ENCODE data around the gene EFHD2.
"Not testable (repeated sequence)": the region's sequence is repeated elsewhere in the genome, so short reads cannot be mapped to it uniquely, and the experiment has no call there.

The EFHD2 gene, protein sequence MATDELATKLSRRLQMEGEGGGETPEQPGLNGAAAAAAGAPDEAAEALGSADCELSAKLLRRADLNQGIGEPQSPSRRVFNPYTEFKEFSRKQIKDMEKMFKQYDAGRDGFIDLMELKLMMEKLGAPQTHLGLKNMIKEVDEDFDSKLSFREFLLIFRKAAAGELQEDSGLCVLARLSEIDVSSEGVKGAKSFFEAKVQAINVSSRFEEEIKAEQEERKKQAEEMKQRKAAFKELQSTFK

DNA sequence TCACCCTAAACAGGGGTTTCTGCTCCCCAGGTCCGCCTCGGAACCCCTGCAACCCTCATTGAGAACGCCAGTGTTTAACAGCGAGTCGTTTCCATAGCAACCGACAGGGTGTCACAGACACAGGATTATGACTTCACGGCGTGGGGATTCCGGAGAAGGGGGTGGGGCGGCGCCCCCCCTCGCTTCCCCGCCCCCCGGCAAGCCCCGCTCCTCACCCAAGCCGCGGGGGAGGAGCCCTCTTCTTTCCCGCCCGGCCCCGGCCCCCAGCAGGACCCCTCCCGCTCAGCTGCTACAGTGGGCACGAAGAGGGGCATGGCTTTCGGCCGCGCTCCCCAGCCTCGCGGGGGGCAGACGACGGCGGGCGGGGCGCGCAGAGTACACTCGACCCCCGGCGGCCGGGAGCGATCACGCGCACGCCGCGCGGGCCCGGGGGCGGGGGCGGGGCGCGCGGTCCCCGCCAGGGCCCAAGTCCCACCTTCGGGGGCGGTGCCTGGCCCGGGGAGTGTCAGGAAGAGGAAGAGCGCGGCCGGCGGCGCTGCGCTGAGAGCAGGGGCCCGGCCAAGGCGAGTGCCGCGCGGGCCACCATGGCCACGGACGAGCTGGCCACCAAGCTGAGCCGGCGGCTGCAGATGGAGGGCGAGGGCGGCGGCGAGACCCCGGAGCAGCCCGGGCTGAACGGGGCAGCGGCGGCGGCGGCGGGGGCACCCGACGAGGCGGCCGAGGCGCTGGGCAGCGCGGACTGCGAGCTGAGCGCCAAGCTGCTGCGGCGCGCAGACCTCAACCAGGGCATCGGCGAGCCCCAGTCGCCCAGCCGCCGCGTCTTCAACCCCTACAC is at the start of gene EFHD2:
TSS of gene EFHD2 (plus strand) at position 501 of the 835 bp plus-strand sequence. CDS start at position 585, 84 bp downstream.
- no peak for DNase-seq

DNA sequence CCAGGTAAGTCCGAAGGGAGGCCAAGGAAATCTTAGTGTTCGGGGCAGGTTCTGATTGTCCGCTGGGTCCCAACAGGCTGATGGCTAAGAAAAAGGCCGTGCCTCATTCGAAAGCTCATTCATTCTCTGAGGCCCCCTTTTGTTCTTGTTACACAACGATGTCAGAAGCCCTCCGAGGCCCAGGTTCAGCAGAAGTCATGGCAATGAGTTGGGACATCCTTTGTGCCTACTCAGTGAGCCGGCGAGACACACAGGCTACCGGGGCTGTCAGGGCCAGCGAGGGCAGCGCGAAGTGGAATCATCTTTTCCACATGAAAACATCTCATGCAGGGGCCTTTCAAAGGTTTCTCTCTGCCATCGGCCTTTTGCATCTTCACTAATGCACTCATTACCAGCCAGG is 49.0 kb upstream of the EFHD2 start:
- DNase-seq = no peak

DNA sequence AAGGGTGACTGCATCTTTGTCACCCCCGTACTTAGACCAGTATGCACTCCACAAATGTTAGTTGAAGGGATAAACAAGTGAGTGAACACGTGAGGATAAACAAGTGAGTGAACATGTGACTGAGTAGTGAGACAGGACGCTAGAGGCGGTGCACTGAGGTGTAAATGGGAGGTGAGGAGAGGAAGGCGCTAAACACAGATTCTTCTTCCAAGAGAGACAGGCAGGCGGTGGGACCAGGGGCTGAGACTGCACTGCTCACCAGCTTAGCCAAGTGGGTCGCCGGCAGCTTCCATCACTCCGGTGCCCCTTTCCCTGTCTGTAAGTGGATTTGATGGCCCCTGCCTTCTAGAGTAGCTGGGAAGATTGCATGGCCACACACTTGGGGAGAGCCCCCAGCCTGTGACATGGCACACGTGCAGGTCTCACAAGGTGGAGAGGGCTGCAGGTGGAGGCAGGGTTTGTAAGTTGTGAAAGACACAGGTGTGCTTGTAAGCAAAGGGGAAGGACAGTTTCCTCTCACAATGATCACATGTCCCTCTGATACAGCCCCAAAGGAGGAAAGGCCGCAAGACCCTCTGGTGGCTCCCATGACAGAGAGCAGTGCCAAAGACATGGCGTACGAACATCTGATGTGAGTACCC is 47.5 kb upstream of the EFHD2 start:
- DNase-seq = no peak

DNA sequence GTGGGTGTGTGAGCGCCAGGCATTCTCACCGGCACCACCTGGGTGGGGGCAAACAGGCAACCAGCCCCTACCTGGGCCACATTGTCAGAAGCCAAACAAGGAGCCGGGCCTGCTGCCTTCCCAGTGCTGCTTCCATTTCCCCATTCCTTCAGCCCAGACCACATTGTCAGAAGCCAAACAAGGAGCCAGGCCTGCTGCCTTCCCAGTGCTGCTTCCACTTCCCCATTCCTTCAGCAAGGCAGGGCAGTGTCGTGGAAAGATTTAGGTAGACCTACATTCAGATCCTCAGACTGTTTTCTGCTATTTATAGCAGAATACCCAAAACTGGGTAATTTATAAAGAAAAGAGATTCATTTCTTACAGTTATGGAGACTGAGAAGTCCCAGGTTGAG is 47.0 kb upstream of the EFHD2 start:
- DNase-seq = no peak

DNA sequence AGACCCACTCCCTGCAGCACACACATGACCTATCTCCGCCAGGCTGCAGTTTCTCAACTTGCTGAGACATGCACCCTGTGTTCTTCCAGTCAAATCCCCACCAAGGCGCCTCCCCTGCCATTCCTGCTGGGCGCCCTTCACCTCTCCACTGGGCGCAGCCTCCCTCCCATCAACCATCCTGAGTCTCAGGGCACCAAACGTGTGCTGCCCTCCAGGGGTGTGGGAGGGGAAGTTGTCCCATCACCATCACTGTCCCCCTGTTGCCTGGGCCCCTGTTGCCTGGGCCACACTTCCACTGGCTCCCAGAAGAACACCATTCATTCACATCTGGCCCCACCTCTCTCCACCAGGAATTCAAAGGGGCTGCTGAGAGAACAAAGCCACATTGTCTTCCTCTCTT is 44.9 kb upstream of the EFHD2 start:
- DNase-seq = no peak

DNA sequence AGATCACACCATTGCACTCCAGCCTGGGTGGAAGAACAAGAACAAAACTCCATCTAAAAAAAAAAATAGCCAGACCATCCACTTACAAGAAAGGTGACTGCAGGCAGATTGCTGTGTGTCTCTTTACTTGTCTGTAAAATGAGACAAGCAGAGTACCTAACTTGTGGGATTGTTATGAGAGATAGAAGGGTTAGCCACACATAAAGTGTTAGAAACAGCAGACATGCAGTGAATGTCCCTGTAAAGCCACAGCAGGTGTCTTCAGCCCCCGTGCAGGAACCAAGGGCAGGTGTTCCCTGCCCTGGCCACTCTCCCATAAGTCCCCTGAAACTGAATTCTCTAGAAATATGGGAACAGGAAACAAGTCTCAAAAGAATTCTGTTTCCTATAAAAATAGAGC is 40.8 kb upstream of the EFHD2 start:
- DNase-seq = no peak

DNA sequence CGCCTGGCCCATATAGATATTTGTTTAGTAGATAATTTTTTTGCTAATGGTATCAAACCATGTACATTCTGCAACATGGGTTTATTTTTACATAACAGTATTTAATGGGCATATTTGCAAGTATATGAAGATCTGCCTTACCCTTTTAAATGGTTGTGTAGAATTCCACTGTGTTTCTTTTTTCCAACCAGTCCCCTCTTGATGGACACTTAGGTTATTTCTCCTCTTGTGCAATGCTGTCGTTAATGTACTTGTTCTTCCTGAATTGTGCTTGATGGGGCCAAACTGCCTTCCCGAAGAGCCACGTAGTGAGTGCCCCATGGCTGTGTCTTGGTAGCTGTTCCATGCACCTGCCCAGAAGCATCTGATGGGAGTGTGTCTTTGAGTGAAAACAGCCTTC is 39.4 kb upstream of the EFHD2 start:
- DNase-seq = no peak

DNA sequence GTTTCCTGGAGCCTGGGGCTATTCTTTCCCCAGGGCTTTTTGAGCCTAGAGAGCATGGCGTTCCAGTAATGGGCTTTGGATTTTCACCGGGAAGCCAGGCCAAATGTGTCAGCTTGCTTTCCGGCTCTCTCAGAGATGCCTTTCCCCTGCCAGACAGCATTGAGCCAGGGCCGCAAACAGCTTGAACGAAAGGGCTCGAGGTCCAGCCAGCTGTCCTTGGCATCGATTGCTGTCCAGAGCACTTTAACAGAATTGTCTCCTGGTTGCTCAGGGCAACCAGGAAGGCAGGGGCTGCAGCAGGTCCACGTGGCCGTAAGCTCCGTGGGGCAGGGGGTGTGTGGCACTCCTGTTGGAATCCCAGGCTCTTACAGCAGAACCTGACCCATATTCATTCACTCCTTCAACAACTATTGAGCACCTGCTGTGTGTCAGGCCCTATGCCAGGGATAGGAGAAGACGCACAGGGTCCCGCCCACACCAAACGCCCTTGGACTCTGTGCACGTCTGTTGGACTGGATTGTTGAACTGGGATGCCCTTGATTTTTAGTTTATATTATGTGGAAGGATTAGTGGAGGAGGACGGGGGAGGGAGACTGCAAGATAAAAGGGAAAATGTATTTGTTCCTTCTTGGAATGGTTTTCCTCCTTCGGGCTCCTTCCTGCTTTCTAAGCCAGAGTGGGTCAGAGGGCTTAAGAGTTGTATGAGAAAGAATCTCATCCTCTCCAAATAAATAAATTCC is 38.7 kb upstream of the EFHD2 start:
- peak; percentile 2 for DNase-seq

DNA sequence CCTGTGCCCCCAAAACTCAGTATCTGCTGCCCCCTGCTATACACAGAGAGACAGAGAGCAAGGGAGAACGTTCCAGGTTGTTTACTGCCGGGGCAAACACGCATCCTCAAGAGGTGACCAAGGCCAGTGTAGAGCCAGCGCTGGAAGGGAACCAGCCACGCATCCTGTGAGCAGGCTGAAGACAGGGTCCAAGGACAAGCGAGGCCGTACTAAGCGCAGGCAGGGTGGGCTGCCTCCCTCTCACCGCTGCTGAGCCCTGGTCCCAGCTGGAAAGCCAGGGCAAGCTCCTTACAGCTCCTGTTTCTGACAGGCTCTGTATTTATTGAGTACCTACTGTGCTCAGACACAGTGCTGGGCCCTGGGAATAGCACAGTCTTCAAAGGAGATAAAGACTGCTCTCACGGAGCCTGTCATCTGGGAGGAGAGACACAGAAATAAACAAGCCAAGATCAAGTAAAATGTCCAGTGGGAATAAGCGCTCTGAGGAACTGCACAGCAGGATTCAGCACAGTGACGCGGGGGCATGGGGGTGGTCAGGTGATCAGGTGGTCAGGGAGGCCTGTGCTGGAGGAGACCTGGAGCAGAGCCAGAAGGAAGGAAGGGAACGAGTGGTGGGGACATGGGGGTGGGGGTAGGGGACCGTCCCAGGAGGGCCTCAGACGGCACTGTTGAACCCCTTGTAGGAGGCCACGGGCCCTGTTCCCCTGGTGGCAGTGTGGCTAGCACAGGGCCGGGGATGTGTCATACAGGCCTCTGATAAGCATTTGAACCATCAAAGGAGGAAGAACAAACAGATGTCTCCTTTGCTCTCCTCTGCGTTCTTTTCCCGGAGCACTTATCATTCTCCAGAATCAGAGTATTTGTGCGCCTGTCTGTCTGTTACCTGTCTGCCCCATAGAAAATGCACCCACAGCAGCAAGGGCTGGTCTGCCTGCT is 37.8 kb upstream of the EFHD2 start:
- DNase-seq = no peak

DNA sequence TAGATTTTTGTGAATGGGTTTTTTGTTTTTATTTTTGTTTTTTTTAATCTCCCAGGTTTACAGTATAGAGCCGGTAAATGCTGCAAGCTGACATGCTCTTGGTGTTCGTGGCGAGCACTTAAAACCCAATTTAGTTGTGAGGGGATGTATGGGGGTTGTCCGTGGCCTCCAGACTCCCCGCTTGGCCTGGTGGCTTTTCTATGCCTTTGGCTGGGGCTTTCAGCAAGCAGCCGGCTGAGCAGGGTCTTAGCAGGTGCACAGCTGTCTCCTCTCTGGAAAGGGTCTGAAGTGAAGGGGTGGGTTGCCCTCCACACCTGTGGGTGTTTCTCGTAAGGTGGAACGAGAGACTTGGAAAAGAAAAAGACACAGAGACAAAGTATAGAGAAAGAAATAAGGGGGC is 31.0 kb upstream of the EFHD2 start:
- DNase-seq = no peak

DNA sequence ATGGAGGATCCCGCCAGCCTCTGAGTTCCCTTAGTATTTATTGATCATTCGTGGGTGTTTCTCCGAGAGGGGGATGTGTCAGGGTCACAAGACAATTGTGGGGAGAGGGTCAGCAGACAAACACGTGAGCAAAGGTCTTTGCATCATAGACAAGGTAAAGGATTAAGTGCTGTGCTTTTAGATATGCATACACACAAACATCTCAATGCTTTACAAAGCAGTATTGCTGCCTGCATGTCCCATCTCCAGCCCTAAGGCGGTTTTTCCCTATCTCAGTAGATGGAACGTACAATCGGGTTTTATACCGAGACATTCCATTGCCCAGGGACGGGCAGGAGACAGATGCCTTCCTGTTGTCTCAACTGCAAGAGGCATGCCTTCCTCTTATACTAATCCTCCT is 30.5 kb upstream of the EFHD2 start:
- DNase-seq = not testable (repeated sequence)

DNA sequence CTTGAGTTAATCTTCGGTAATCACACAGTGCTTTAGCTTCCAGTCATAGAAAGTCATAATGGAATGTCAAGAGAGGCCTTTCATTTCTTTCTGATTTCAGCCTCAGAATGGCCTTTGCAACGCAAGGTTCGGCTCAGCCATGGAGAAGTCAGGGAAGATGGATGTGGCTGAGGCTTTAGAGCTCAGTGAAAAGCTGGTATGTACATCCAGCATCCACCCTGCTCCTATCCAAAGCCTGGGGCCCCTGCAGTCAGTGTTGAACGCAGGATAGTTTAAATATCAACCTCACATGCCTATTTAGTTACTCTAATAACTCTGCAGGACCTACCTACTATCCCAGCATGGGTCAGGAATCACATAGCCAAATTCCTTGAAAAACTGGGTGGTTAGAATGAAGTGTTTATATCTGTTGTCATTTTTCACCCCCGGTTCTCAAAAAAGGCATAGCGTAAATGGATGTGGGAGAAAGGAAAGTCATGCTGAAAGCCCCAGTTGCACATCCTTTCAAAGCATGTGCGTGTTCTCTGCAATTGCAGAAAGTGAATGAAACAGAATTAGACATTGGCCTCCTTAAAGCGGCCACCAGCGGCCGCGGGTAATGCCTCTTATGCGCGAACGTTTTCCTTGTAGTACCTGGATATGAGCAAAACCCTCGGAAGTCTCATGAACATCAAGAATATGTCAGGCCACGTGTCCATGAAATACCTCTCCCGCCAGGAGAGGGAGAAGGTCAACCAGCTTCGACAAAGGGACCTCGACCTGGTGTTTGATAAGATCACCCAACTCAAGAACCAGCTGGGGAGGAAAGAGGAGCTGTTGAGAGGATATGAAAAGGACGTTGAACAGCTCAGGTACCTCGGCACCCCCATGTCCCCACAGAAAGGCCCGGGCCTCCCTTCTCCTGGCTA is 28.8 kb upstream of the EFHD2 start:
- no peak for DNase-seq

DNA sequence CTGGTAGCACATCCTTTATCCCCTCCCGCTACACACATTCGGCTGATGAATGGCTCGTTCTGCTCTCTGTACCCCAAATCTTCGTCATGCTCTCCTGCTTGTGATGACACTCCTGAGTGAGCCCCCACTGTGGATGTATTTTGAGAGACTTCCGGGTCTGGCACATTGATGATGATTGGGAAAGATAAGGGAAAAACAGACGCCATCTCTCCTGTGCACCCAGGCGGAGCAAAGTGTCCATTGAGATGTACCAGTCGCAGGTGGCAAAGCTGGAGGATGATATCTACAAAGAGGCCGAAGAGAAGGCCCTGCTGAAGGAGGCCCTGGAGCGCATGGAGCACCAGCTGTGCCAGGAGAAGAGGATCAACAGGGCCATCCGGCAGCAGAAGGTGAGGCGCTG is 27.9 kb upstream of the EFHD2 start:
- DNase-seq = peak; percentile 35

DNA sequence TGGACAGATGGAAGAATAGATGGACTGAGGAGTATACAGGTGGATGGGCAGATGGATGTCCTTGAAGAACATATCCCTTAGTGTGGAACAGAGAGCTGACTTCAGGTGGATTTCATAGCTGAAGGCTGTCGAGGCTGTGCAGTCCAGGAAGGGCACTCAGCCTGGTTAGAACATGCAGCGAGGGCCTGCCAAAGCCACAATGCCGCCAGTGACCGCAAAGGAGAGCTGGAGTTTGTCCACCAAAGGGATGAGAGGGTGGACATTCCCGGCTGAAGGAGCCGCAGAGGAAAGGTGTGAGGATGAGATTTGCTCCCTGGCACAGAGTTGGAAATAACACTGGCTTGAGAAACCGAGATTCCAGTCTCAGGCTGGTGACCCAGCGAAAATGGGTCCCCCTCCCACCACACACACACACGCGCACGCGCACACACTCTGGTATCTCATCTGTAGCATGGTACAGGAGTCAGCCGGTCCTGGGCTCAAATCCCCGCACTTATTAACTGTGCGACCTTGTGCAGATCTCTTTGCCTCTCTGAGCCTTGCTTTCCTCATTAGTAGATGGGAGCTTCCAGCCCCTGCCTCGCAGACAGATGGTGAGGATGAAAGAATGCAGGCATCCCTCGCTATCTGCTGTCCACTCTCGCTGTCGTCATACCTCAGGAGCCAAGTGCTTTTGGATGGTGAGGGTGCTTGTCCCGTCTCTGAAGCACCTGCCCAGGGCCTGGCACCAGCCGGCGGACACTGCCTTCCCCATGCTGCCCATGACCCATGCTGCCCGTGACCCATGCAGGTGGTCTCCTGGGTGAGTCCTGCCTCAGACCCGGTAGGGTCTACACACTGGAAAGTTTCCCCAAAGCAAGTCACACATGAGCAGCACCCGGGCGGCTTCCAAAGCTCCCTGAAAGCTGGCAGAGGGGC is 26.8 kb upstream of the EFHD2 start:
- no peak for DNase-seq

DNA sequence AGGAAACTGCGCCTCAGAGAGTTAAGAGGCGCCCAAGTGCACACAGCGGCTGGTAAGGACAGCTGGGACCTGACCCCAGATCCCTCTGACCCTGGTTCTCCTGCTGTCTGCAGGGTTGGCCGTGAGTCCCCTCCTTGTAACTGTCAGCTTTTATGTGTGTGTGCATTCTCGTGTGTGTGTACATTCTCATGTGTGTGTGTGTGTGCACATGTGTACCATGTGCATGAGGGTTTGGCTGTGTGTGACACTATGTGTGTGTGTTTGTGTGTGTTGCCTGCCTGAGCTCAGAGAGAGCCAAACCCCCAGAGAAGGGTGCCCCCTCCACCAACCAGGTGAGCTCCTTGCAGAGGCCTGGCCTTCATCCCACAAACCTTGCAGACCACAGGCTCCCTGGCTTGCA is 25.9 kb upstream of the EFHD2 start:
- no peak for DNase-seq

DNA sequence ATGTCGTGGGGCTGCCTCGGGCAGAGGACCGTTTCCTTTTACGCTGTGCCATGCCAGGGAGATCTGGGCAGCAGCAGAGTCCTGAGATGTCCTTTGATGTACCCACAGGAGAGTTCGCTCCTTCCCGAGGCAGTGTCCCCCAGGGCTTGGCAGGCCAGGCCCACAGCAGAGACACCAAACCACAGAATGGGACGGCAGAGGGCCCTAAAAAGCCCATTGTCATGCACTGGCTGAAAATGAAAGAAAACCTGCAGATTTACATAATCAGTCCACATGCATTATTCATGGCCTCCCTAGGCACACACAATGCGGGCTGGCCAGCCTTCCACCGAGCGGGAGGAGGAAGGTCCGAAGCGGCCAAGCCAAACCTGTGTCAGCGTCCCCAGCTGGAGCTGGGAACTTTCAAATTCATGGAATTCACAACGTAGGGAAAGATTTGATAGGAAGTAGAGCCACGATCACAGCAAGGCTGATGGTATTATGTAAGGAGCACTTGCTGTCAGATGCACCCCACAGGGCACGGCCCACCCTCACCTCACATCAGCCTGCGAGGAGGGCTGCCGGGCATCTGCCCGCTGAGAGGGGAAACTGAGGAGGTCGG is 25.3 kb upstream of the EFHD2 start:
- DNase-seq = no peak

DNA sequence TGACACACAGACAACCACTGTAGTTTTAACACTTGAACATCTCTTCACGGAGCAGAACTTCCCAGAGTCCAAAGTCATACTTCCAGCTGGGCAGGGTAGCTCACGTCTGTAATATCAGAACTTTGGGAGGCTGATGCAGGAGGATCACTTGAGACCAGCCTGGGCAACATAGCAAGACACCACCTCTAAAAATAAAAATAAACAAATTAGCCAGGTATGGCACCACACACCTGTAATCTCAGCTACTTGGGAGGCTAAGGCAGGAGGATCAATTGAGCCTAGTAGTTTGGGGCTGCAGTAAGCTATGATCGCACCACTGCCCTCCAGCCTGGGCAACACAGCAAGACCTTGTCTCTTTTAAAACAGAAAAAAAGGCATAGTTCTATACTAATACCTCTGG is 24.3 kb upstream of the EFHD2 start:
- no peak for DNase-seq

DNA sequence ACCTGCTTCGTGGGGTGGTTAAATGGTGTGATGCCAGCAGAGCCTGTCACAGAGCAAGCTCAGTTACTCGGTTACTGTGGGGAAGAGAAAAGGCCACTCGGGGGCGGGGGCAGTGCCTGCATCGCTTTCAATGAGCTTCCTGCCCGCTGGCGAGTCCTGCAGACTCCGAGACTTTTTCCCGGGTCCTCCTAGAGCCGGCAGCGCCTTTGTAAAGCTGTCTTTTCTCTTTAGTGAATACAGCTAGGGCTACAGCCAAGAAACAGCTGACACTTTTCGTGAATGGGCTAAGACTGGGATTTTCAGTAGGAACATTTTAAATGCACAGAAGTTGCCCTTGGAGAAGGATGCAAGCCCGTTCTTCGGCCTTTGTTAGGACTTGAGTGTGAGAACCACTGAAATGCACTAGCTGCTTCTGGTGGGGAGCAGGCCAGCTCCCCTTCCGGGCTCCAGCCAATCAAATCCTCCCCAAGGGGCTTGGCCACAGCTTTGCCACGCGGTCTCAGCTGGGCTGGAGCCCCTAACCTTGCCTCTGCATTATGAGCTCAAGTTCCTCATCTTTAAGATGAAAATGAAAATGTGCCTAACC is 23.4 kb upstream of the EFHD2 start:
- DNase-seq = no peak

DNA sequence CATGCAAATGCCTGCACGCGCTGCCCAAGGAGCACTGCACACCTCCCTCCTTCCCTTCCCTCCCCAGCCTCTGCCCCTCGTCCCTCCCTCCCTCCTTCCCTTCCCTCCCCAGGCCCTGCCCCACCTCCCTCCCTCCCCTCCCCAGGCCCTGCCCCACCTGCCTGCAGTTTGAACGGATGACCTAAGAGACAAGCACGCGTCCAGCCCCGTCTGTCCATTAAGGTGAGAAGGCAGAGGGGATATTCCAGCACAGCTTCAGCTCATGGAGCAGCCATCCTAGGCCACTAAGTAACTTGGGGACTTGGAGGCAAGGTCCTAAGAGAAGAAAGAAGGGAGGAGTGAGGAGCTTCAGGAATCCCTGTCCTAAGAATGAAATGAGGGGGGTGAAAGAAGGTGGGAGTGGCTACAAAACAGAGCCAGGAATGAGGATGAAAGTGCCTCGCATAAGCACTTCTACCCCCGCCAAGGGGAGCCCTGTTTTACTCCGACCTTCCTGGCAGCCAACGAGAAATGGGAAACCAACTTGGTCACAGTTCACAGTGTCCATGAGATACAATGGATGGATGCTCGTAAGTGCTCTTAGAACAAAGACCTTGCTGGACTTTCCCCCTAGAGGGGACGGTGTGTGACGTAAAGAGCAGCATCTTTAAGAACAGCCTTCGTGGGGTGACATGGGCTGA is 21.3 kb upstream of the EFHD2 start:
- DNase-seq = no peak
